ENCODE results near the gene MAP3K20.

The MAP3K20 gene

GRCh38 chr2:173229086-173229485, 153.4 kb downstream of the MAP3K20 start:
- no peak for DNase-seq (ENCODE audit: low read depth)
- H3K4me3 ChIP-seq (ENCODE audit: low read length): no peak overlapping the region
- TF ChIP-seq, protein P1, sequence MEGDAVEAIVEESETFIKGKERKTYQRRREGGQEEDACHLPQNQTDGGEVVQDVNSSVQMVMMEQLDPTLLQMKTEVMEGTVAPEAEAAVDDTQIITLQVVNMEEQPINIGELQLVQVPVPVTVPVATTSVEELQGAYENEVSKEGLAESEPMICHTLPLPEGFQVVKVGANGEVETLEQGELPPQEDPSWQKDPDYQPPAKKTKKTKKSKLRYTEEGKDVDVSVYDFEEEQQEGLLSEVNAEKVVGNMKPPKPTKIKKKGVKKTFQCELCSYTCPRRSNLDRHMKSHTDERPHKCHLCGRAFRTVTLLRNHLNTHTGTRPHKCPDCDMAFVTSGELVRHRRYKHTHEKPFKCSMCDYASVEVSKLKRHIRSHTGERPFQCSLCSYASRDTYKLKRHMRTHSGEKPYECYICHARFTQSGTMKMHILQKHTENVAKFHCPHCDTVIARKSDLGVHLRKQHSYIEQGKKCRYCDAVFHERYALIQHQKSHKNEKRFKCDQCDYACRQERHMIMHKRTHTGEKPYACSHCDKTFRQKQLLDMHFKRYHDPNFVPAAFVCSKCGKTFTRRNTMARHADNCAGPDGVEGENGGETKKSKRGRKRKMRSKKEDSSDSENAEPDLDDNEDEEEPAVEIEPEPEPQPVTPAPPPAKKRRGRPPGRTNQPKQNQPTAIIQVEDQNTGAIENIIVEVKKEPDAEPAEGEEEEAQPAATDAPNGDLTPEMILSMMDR (conservative IDR thresholded peaks at IDR 0.05; ENCODE audit: low read depth, low read length): no peak

DNA sequence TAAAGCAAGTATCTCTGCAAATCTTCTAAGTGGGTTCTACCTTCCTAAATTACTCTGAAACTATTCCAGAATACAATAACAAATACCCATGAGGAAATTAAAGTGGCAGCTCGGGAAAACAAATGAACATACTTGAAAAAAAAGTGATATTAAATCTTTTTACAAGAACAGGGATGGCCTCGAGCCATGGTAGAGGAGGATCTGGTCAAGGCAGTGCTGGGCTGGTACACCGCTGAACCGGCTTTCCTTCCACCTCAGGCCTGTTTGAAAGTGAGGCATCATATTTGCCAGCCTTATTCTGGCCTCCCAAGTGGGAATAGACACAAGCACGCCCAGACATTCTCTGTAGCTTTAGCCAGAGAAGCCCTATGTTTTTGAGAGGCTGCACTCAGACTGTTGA, 154.5 kb downstream of the MAP3K20 start:
- TF ChIP-seq, protein P1 (conservative IDR thresholded peaks at IDR 0.05; ENCODE audit: low read depth, low read length): no peak
- DNase-seq (ENCODE audit: low read depth): no peak
- no peak overlapping the region for H3K4me3 ChIP-seq (ENCODE audit: low read length)

DNA sequence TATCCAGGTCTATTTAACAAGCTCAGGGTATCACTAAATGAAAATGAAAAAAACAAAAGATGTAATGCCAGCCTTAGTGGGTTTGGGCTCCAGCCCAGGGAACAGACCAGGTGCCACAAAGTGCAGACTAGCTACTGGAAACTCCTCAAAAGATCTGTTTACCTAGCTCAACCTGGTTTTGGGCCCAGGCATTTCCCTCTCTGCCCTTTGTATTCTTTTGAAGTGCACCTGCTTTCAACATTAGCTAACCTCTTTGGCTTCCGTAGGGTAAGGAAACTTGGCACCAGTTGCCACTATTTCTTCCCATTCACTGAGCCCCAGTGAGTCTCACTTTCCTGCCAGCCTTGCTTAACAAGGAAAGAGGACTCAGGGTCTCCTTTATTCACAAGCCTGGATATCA, 155.4 kb downstream of the MAP3K20 start:
- TF ChIP-seq, protein P1 (conservative IDR thresholded peaks at IDR 0.05; ENCODE audit: low read depth, low read length): no peak
- H3K4me3 ChIP-seq (ENCODE audit: low read length): no peak overlapping the region
- no peak for DNase-seq (ENCODE audit: low read depth)

DNA sequence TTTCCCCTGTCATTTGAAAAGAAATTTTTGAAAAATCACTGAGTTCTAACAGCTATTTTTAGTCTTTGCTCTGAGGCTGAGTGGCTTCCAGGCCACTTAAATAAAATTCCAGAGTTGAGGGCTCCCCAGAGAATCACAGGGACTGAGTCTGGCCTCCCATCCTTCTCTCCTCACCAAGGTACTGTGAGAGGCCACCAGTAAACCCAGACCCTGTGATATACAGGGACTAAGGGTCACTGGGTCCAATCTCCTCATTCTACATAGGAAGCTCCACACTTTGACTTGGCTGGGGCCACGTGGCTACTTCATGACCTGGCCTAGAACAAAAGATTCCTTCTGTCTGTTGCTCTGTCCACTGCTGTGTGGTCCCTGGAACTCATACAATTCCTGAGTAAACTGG, 155.8 kb downstream of the MAP3K20 start:
- TF ChIP-seq, protein P1 (conservative IDR thresholded peaks at IDR 0.05; ENCODE audit: low read depth, low read length): no peak
- H3K4me3 ChIP-seq (ENCODE audit: low read length): no peak overlapping the region
- no peak for DNase-seq (ENCODE audit: low read depth)

GRCh38 chr2:173232956-173233744, 157.5 kb downstream of the MAP3K20 start:
- no peak overlapping the region for H3K4me3 ChIP-seq (ENCODE audit: low read length)
- TF ChIP-seq, protein P1 (conservative IDR thresholded peaks at IDR 0.05; ENCODE audit: low read depth, low read length): no peak
- no peak for DNase-seq (ENCODE audit: low read depth)

GRCh38 chr2:173235947-173236803, 160.5 kb downstream of the MAP3K20 start:
- no peak for DNase-seq (ENCODE audit: low read depth)
- H3K4me3 ChIP-seq (ENCODE audit: low read length): no peak overlapping the region
- TF ChIP-seq, protein P1 (conservative IDR thresholded peaks at IDR 0.05; ENCODE audit: low read depth, low read length): no peak

All from retinal pigment epithelial cell (primary cell).